Liver (tissue), 9 donors: ENCODE measurements around the gene JAML. TPM values are rescaled to one million over a fixed set of nuclear protein-coding genes. Genes with fewer than 3 reads are reported as not detected.

Source experiments
- DNase-seq: peaks from one replicate; pipeline ENCODE4 v3.0.0-alpha.2; 2017; ENCODE audit warnings: low spot score
- H3K27ac ChIP-seq, 2 donors: one replicate each; pipeline ENCODE4 v1.7.0; 2013; ENCODE audit warnings: inconsistent platforms in 2 of 2, low read length in 2 of 2, control low read depth in 1 of 2, low read depth in 1 of 2, mild to moderate bottlenecking in 1 of 2
- H3K27me3 ChIP-seq, 4 donors: one replicate each; pipeline versions ENCODE4 v1.6.1 to v1.7.0; 2013; ENCODE audit warnings: low read length in 3 of 4, inconsistent platforms in 1 of 4, mild to moderate bottlenecking in 1 of 4, moderate library complexity in 1 of 4; ENCODE audit not compliant: control insufficient read depth in 4 of 4, insufficient read depth in 4 of 4
- H3K36me3 ChIP-seq, 4 donors: one replicate each; pipeline versions ENCODE4 v1.6.1 to v1.7.0; 2013; ENCODE audit warnings: low read length in 3 of 4, mild to moderate bottlenecking in 3 of 4, low read depth in 1 of 4, moderate library complexity in 1 of 4; ENCODE audit not compliant: control insufficient read depth in 4 of 4, insufficient read depth in 3 of 4
- H3K4me1 ChIP-seq, 4 donors: one replicate each; pipeline versions ENCODE4 v1.6.1 to v1.7.0; 2013; ENCODE audit warnings: low read length in 3 of 4, mild to moderate bottlenecking in 3 of 4, moderate library complexity in 1 of 4; ENCODE audit not compliant: control insufficient read depth in 4 of 4, insufficient read depth in 4 of 4
- H3K4me3 ChIP-seq, 3 donors: one replicate each; pipeline versions ENCODE4 v1.6.1 to v1.7.0; 2013; ENCODE audit warnings: low read length in 3 of 3, control low read depth in 1 of 3, low read depth in 1 of 3, mild to moderate bottlenecking in 1 of 3
- H3K9ac ChIP-seq, 2 donors: one replicate each; pipeline ENCODE4 v1.7.0; 2013; ENCODE audit warnings: low read length in 2 of 2, mild to moderate bottlenecking in 2 of 2, moderate library complexity in 2 of 2, control low read depth in 1 of 2, low read depth in 1 of 2
- H3K9me3 ChIP-seq, 4 donors: one replicate each; pipeline versions ENCODE4 v1.6.1 to v1.7.0; 2013; ENCODE audit warnings: low read length in 3 of 4; ENCODE audit not compliant: control insufficient read depth in 4 of 4
- EGR1 ChIP-seq, 2 donors: IDR thresholded peaks; 2 replicates each; pipeline ENCODE4 v1.6.1; 2016 to 2018; ENCODE audit warnings: antibody characterized with exemption in 2 of 2, low read depth in 2 of 2
- FOXA1 ChIP-seq: IDR thresholded peaks from 2 replicates; pipeline ENCODE4 v1.6.1; 2016; ENCODE audit warnings: antibody characterized with exemption
- FOXA2 ChIP-seq: IDR thresholded peaks from 2 replicates; pipeline ENCODE4 v1.6.1; 2016; ENCODE audit warnings: antibody characterized with exemption
- GABPA ChIP-seq, 2 donors: IDR thresholded peaks in 1 of 2; conservative IDR thresholded peaks in 1 of 2; 2 replicates each; pipeline ENCODE4 v1.6.1; 2016; ENCODE audit warnings: antibody characterized with exemption in 2 of 2, mild to moderate bottlenecking in 1 of 2, moderate library complexity in 1 of 2
- HNF4A ChIP-seq, 2 donors: conservative IDR thresholded peaks; 2 replicates each; pipeline ENCODE4 v1.6.1; 2016; ENCODE audit warnings: antibody characterized with exemption in 2 of 2, mild to moderate bottlenecking in 2 of 2
- HNF4G ChIP-seq: IDR thresholded peaks from 2 replicates; pipeline ENCODE4 v1.6.1; 2016; ENCODE audit warnings: antibody characterized with exemption
- JUND ChIP-seq, 2 donors: IDR thresholded peaks; 2 replicates each; pipeline ENCODE4 v1.6.1; 2016; ENCODE audit warnings: antibody characterized with exemption in 2 of 2
- MAX ChIP-seq: IDR thresholded peaks from 2 replicates; pipeline ENCODE4 v1.6.1; 2016; ENCODE audit warnings: antibody characterized with exemption
- NR2F2 ChIP-seq: IDR thresholded peaks from 2 replicates; pipeline ENCODE4 v1.6.1; 2016; ENCODE audit warnings: antibody characterized with exemption
- RAD21 ChIP-seq, 2 donors: IDR thresholded peaks; 2 replicates each; pipeline ENCODE4 v1.6.1; 2016; ENCODE audit warnings: antibody characterized with exemption in 2 of 2, mild to moderate bottlenecking in 2 of 2
- REST ChIP-seq: IDR thresholded peaks from 2 replicates; pipeline ENCODE4 v1.6.1; 2016; ENCODE audit warnings: antibody characterized with exemption, mild to moderate bottlenecking
- RXRA ChIP-seq, 2 donors: IDR thresholded peaks; 2 replicates each; pipeline ENCODE4 v1.6.1; 2017 to 2018; ENCODE audit warnings: antibody characterized with exemption in 2 of 2, mild to moderate bottlenecking in 1 of 2
- SP1 ChIP-seq: IDR thresholded peaks from 2 replicates; pipeline ENCODE4 v1.6.1; 2018; ENCODE audit warnings: antibody characterized with exemption, mild to moderate bottlenecking
- TAF1 ChIP-seq: conservative IDR thresholded peaks from 2 replicates; pipeline ENCODE4 v1.6.1; 2016; ENCODE audit warnings: antibody characterized with exemption, mild to moderate bottlenecking
- YY1 ChIP-seq: IDR thresholded peaks from 2 replicates; pipeline ENCODE4 v1.6.1; 2016; ENCODE audit warnings: antibody characterized with exemption, mild to moderate bottlenecking
- WGBS: extraction: QIAGEN DNeasy Blood & Tissue Kit; methylation state at CpG from one replicate; pipeline ENCODE4 v1.1.7; 2013; 5-methylcytosine and 5-hydroxymethylcytosine counted together
- polyA plus RNA-seq, 2 donors: library from polyadenylated mRNA; stranded (reverse) in 1 of 2; unstranded in 1 of 2; fragments of 200-250 nt in 1 of 2; fragments of >200 nt in 1 of 2; fragmentation: Nextera tagmentation in 1 of 2; extraction: Ambion mirVana in 1 of 2; gene quantifications; one replicate each; pipeline versions ENCODE4 v1.2.1 to v1.2.3, GENCODE V29; 2013 to 2015
- total RNA-seq, 2 donors: library from RNA; depleted of rRNA; stranded (reverse); fragments of >200 nt; gene quantifications; one replicate each; pipeline ENCODE4 v1.2.3, GENCODE V29; 2014
- TF ChIP-seq, protein P1 (sequence below): fragments of 150-350 bp; IDR thresholded peaks from 2 replicates; pipeline ENCODE4 v1.5.1; 2017; ENCODE audit warnings: improper control_type of control experiment, low read depth, low read length; ENCODE audit not compliant: missing input control
- TF ChIP-seq, protein P2 (sequence below): IDR thresholded peaks from 2 replicates; pipeline ENCODE4 v1.6.1; 2016; ENCODE audit warnings: antibody characterized with exemption
- TF ChIP-seq, protein P3 (sequence below): IDR thresholded peaks from 2 replicates; pipeline ENCODE4 v1.6.1; 2016; ENCODE audit warnings: antibody characterized with exemption
- donor health status: healthy.
- donor health status: healthy.
- donor health status: healthy.
- donor health status: healthy.
- donor health status: healthy.

The JAML gene
- total and polyA plus RNA-seq, 4 donors = 2.2 to 13.5 (median 6.5) TPM

- H3K27me3 ChIP-seq = no peaks in the 10 kb centered on the region
- H3K4me3 ChIP-seq = no peak overlapping the region
- no peak for DNase-seq
- H3K27ac ChIP-seq = no peak overlapping the region
- H3K9me3 ChIP-seq = no peaks in the 10 kb centered on the region
- 79% methylated on average over 11 of the region's 11 CpGs for WGBS
- peaks cover 0 to 3% (median under 1%) of the 10 kb centered on the region in 4 donors for H3K4me1 ChIP-seq
- no peak overlapping the region for H3K9ac ChIP-seq
- TF ChIP-seq, protein P1, sequence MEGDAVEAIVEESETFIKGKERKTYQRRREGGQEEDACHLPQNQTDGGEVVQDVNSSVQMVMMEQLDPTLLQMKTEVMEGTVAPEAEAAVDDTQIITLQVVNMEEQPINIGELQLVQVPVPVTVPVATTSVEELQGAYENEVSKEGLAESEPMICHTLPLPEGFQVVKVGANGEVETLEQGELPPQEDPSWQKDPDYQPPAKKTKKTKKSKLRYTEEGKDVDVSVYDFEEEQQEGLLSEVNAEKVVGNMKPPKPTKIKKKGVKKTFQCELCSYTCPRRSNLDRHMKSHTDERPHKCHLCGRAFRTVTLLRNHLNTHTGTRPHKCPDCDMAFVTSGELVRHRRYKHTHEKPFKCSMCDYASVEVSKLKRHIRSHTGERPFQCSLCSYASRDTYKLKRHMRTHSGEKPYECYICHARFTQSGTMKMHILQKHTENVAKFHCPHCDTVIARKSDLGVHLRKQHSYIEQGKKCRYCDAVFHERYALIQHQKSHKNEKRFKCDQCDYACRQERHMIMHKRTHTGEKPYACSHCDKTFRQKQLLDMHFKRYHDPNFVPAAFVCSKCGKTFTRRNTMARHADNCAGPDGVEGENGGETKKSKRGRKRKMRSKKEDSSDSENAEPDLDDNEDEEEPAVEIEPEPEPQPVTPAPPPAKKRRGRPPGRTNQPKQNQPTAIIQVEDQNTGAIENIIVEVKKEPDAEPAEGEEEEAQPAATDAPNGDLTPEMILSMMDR = no peak
- no peak for TF ChIP-seq YY1
- no peak for TF ChIP-seq FOXA1
- TF ChIP-seq JUND (IDR thresholded peaks at IDR 0.05) = no peak
- no peak for TF ChIP-seq FOXA2
- TF ChIP-seq RXRA (IDR thresholded peaks at IDR 0.05) = no peak
- no peak for TF ChIP-seq HNF4G
- no peak for TF ChIP-seq GABPA (IDR thresholded peaks at IDR 0.05 in 1 of 2, conservative IDR thresholded peaks at IDR 0.05 in 1 of 2)
- H3K36me3 ChIP-seq = no peaks in the 10 kb centered on the region
Observed at GRCh38 chr11:118180300-118180703, 44.5 kb downstream of the JAML start.

GRCh38 chr11:118176778-118177134, 48.1 kb downstream of the JAML start:
- no peak for DNase-seq
- peaks cover 0 to 10% (median 3%) of the 10 kb centered on the region in 4 donors for H3K4me1 ChIP-seq
- no peak overlapping the region for H3K9ac ChIP-seq
- no peak overlapping the region for H3K4me3 ChIP-seq
- WGBS = 89% methylated on average over 4 of the region's 4 CpGs
- no peaks in the 10 kb centered on the region for H3K27me3 ChIP-seq
- no peak overlapping the region for H3K27ac ChIP-seq
- no peaks in the 10 kb centered on the region for H3K36me3 ChIP-seq
- TF ChIP-seq FOXA1 (no peak), YY1 (no peak), NR2F2 (no peak), MAX (no peak), REST (no peak), FOXA2 (no peak), SP1 (no peak), RXRA (IDR thresholded peaks at IDR 0.05) (no peak), TAF1 (no peak), HNF4A (conservative IDR thresholded peaks at IDR 0.05) (no peak), HNF4G (no peak), JUND (IDR thresholded peaks at IDR 0.05) (no peak), GABPA (IDR thresholded peaks at IDR 0.05 in 1 of 2, conservative IDR thresholded peaks at IDR 0.05 in 1 of 2) (no peak), EGR1 (IDR thresholded peaks at IDR 0.05; ENCODE audit: low read depth in 2 of 2) (no peak), RAD21 (IDR thresholded peaks at IDR 0.05) (no peak)
- TF ChIP-seq, protein P2, sequence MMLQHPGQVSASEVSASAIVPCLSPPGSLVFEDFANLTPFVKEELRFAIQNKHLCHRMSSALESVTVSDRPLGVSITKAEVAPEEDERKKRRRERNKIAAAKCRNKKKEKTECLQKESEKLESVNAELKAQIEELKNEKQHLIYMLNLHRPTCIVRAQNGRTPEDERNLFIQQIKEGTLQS = no peak
- TF ChIP-seq, protein P3, sequence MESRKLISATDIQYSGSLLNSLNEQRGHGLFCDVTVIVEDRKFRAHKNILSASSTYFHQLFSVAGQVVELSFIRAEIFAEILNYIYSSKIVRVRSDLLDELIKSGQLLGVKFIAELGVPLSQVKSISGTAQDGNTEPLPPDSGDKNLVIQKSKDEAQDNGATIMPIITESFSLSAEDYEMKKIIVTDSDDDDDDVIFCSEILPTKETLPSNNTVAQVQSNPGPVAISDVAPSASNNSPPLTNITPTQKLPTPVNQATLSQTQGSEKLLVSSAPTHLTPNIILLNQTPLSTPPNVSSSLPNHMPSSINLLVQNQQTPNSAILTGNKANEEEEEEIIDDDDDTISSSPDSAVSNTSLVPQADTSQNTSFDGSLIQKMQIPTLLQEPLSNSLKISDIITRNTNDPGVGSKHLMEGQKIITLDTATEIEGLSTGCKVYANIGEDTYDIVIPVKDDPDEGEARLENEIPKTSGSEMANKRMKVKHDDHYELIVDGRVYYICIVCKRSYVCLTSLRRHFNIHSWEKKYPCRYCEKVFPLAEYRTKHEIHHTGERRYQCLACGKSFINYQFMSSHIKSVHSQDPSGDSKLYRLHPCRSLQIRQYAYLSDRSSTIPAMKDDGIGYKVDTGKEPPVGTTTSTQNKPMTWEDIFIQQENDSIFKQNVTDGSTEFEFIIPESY = no peak
- TF ChIP-seq, protein P1 = no peak
- H3K9me3 ChIP-seq = no peaks in the 10 kb centered on the region
